Adipose tissue (tissue), 3 donors: ENCODE measurements around the gene ANKRD22. TPM values are rescaled to one million over a fixed set of nuclear protein-coding genes. Genes with fewer than 3 reads are reported as not detected.
"Not testable (repeated sequence)": the region's sequence is repeated elsewhere in the genome, so short reads cannot be mapped to it uniquely, and the experiment has no call there.

Source experiments
- H3K27ac ChIP-seq: one replicate; pipeline ENCODE4 v1.5.1; 2013; ENCODE audit warnings: low read depth, low read length
- WGBS, 3 donors: extraction: QIAGEN DNeasy Blood & Tissue Kit; methylation state at CpG; one replicate each; pipeline ENCODE4 v1.1.7; 2013; 5-methylcytosine and 5-hydroxymethylcytosine counted together
- polyA plus RNA-seq, 3 donors: library from polyadenylated mRNA; stranded (reverse); fragments of 200-250 nt; gene quantifications; one replicate each; pipeline ENCODE4 v1.2.3, GENCODE V29; 2013
- donor health status: healthy with polysubstance abuse.
- donor health status: Bipolar disorder and iron deficiency.
- donor health status: healthy.

ANKRD22 gene
- polyA plus RNA-seq, 3 donors: 1.0 to 14.7 (median 3.2) TPM

DNA sequence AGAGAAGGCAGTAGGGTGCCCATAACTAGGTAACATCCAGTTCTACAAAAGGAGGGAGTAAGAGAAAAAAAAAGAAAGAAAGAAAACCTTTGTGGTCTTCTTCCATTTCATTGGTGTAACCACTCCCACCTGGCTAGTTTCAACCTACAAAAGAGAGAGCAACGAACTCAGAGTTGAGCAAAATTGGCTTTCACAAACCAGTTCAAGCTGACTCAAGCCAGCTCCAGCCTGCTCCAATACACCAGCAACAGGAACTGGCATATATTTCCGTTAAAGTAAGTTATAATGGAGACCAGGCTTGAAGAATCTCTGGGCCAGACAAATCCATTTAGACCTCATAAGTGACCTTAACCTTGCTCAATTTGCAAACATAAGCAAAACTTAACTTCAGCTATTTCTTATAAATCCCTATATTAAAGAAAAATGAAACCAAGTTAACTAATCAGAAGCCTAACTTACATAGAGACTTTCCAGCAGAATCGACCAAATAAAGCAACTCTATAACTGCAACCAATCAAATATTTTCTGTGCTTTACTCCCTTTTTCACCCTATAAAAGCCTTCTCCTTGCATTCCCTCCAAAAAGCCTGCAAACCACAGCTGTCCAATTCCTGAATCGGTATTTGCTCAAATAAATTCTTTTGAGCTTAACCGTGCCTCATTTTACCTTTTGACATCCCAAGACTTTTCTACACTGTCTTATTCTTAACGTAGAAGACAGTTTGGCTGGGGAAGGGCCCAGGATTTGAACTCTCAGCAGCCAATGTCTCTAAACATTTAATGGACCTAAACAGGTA lies 10.1 kb downstream of the ANKRD22 start:
- H3K27ac ChIP-seq: no peak overlapping the region
- WGBS, 3 donors: 68 to 88% (median 76%) methylated on average over 6 of the region's 6 CpGs

DNA sequence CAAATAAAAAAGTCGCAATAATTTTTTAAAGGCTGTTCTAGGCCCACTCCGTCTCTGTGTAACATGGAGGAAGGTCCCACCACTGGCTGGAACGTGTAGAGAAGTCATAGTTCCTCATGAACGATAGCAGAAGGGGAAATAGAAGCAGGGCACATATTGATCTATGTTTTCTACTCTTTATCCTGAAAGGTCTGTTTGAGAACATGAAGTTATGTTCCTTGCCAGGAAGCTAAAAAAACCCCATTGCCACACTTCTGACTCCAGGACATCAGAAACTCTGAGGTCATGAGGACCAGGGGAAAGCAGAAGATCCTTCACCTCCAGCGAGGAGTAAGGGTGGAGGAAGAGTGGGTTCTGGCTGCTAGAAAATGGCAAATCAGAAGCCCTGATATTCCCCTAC lies 10.8 kb downstream of the ANKRD22 start:
- WGBS, 3 donors: 67 to 71% (median 69%) methylated on average over 5 of the region's 5 CpGs
- H3K27ac ChIP-seq: no peak overlapping the region

DNA sequence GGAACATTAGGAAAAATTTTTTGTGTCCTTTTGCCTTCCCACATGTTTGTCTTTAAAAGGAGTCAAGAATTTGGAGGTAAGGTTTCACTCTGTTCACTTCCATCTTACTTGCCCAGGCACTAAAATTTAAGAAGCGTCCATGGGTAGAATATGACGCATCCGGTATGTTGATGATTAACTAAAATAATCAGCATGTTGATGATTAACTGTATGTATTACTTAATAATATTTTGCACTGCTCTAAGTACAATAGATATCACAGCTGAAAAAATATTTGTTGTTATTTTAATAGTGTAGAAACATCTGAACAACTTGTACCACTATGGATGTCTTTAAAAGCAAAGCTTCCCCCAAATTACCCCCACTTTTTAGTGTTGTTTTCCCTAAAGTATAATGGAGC lies 11.5 kb downstream of the ANKRD22 start:
- 27 to 96% (median 89%) methylated on average over 3 of the region's 3 CpGs for WGBS, 3 donors
- H3K27ac ChIP-seq: no peak overlapping the region

DNA sequence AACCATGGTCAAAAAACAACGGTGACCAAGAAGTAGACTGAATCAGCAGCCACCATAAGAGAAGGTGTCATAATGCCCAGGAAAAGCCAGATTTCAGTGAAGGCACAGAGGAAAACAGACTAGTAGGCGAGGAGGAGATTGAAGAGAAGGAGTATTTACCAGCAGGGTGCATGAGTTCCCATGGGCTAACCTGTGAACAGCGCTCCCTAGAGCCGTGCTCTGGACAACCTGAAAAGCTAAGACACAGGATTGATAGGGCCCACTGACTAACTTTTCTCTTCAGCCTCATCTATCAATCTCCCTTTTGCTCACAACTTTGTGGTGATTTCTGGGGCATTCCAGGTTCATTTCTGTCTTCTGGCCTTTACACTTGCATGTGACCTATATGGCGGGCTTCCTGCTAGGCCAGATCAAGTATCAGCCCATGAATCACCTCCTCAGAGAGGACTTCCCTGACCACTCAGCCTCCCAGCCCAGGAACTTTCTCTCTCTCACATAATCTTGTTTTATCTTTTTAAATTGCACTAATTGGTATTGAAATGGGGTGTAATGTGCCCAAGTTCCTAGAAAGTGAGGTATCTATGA lies 12.8 kb downstream of the ANKRD22 start:
- WGBS, 3 donors: 94 to 96% (median 95%) methylated on average over 5 of the region's 5 CpGs
- no peak overlapping the region for H3K27ac ChIP-seq

DNA sequence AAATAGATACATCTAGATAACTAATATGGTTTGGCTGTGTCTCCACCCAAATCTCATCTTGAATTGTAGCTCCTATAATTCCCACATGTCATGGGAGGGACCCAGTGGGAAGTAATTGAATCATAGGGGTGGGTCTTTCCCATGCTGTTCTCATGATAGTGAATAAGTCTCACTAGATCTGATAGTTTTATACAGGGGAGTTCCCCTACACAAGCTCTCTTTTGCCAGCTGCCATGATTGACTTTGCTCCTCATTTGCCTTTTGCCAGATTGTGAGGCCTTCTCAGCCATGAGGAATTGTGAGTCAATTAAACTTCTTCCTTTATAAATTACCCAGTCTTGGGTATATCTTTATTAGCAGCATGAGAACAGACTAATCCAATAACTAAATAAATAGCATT lies 14.0 kb downstream of the ANKRD22 start:
- not testable (repeated sequence) for H3K27ac ChIP-seq

DNA sequence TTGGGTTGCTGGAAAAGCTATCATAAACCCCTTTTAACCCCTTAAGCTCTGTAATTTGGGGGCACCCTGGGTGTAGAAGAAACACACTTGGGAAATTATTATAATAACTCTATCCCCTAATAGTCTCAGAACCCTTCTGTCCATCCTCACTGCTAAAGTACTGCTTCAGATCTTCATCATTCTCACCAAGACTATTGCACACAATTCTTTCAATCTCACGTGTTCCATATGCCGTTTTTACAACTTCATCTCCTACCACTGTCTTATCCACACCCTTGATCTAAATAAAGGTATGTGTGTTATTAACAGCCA lies 15.8 kb downstream of the ANKRD22 start:
- WGBS, 3 donors: 15 to 26% (median 16%) methylated on average over 2 of the region's 2 CpGs
- H3K27ac ChIP-seq: no peak overlapping the region

DNA sequence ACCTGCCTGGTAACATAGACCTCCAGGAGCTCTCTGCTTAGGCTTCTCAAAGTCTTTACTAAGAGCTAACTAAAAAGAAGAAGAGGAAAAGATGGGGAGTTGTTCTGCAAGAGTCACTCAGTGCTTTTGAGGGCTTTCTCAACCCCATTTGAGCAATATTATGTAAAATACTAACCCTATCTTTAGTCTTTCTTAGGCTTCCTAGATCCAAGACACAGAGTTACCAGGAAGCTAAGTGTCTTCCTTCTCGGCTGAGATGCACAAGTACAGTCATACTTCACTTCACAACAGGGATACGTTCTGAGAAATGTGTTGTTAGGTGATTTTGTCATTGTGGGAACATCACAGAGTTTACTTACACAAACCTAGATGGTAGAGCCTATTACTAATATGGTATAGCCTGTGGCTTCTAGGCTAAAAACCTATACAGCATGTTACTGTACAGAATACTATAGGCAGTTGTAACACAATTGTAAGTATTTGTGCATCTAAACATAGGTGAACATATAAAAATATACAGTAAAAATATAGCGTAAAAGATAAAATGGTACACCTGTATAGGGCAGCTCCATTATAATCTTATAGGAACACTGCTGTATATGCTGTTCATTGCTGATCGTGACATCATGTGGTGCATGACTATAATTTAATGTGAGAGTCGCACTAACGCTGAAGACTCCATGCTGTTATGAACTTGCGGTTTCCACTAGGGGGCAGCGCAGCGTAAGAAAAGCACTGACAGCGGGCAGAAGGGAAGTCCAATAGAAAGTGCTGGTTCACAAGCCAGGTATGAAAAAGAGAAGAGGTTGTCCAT lies 16.3 kb downstream of the ANKRD22 start:
- 11 to 18% (median 15%) methylated on average over 10 of the region's 10 CpGs for WGBS, 3 donors
- H3K27ac ChIP-seq: no peak overlapping the region

DNA sequence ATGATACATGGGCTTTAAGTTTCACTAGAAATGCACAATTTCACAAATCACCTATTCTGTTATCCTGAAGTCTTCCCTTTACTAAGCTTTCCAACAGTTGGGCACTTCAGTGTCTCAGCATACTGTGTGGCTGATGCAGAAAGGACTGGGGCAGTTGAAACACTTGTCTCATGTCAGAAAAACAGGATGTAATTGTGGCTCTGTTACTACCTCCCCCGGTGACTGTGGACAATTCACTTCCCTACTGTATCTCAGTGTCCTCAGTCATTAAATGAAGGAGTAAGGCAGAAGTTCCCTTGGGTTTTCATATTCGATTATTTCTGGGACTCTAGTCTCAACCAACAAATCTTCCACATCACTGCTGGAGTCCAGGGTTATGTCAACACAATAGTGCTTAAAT lies 17.9 kb downstream of the ANKRD22 start:
- H3K27ac ChIP-seq: no peak overlapping the region
- 24 to 57% (median 38%) methylated on average over 2 of the region's 2 CpGs for WGBS, 3 donors

DNA sequence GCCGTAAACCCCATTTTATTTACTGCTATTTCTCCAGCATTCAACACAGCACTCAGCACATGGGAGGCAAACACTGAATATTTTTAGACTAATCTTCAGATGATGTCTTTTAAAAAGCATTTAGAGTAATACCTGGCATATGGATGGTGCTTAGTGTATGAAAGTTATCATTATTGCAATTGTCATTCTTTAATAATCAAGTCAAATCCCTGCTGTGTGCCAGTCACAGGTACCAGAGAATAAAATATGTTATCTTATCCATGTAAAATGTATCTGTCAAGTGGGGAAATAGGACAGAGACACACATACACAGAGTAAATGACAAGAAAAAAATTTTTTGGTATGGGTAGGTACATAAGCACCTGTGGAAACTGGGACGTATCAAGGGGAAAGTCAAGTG lies 18.5 kb downstream of the ANKRD22 start:
- no peak overlapping the region for H3K27ac ChIP-seq
- 89 to 93% (median 91%) methylated on average over 2 of the region's 2 CpGs for WGBS, 3 donors

DNA sequence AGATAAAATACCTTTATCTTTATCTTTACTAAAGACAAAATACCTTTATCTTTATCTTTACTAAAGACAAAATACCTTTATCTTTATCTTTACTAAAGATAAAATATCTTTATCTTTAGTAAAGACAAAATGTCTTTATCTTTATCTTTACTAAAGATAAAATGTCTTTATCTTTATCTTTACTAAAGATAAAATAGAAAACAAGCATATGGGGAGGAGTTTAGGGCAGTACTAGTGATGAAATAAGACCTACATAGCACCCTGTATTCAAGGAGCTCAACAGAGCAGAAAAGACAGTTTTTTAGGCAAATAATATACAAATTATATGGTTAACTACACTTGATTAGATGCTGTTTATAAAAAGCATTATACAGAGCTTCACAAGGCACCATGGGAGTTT lies 19.3 kb downstream of the ANKRD22 start:
- no peak overlapping the region for H3K27ac ChIP-seq

DNA sequence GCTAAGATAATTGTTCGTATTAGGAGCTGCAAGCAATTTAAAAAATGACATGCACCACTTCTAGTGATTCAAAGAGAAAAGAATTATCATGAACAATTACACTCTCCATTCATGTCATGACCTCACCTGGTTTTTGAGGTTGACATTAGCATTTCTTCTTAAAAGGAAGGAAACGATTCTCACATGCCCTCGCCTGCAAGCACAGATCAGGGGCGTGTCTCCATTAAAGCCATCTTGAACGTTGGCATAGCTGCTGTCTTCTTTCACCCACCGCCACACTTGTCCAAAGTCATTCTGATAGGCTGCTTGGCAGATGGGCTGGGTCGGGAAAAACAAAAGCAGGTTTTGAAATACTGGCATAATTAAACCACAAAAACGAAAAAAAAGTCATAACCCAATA lies 19.9 kb downstream of the ANKRD22 start:
- 69 to 82% (median 78%) methylated on average over 8 of the region's 8 CpGs for WGBS, 3 donors

DNA sequence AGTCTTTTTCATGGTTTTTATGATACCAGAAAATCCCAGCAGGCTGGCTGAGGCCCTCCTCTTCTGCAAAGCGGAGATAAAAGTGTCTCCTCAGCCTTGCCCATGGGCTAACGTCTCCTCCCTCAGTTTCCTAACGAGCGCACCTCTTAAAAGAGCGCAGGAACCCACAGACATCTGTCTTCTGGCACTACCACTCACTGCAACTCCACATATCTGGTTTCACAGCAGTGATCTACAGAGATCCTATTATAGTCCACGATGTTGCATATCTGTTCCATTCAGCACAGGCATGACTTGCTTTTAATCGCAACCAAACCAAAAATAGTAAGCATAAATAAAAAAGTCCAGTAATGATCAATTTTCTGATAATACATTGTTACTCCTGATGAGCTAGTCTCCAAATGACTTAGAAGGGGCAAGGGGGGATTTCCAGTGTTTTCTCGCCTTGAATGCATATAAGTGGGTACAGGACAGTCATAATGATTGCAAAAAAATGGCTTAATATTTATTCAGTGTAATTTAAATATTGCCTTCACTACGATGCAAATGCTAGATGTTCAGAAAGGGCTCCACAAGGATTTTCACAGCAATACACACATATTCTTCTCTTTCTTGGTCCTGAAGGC lies 20.9 kb downstream of the ANKRD22 start:
- no peak overlapping the region for H3K27ac ChIP-seq
- WGBS, 3 donors: 81 to 91% (median 91%) methylated on average over 9 of the region's 9 CpGs

More for the DNA sequence above, 19.9 kb downstream of the ANKRD22 start:
- H3K27ac ChIP-seq: no peak overlapping the region

DNA sequence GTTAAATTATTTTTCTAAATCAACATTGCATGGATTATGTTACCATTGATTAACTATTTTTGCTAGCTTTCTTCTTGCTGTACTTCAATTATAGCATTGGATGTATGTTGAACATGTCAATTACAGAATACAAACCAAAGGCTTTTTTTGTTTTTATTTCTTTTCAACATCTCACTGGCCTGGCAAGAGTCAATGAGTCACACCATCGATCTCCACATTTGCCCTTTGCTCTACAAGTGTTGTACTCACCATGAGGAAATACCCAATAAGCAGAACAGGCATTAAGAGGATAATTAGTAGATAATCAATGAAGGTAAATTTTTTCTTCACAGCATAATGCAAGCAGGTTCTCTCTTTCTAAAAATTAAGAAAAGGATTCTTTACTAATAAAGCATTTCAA lies 23.3 kb downstream of the ANKRD22 start:
- no peak overlapping the region for H3K27ac ChIP-seq
- 35 to 75% (median 65%) methylated on average over 1 of the region's 1 CpG for WGBS, 3 donors

DNA sequence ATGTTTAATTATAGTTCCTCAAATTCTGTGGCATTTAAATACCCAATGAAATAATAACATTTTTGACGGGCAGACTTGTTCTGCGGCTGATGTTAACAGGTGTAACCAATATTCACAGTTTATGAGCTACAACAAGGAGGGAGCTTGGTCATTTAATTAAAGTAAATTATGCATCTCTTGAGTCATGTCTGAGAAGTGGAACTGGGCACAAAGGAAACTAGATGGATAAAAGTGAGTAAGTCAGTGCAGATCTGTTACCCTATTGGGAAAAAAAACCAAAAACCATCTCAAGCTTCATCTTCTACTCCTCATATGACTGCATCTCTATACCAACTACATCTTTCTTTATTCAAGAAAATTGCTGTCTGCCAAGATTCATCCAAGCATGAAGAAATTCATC lies 24.0 kb downstream of the ANKRD22 start:
- no peak overlapping the region for H3K27ac ChIP-seq
- 92 to 99% (median 96%) methylated on average over 2 of the region's 2 CpGs for WGBS, 3 donors

DNA sequence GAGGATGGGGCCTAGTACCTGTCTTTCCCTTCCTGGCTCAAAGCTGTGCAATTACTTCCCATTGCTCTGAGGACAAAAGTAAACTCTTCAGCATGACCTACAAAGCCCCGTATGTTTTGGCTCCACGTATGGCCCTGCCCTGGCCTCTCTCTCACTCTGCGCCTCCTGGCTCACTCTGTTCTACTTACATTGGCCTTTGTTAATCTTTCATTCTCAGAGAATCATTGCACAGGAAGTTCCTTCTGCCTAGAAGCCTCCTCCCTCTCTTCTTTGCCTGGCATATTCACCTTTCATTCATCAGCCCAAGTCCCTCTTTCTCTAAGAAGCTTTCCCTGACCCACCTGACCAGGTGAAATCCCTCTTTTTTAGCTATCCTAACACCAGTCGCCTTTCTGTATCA lies 25.3 kb downstream of the ANKRD22 start:
- WGBS, 3 donors: 70 to 87% (median 87%) methylated on average over 4 of the region's 4 CpGs
- no peak overlapping the region for H3K27ac ChIP-seq

DNA sequence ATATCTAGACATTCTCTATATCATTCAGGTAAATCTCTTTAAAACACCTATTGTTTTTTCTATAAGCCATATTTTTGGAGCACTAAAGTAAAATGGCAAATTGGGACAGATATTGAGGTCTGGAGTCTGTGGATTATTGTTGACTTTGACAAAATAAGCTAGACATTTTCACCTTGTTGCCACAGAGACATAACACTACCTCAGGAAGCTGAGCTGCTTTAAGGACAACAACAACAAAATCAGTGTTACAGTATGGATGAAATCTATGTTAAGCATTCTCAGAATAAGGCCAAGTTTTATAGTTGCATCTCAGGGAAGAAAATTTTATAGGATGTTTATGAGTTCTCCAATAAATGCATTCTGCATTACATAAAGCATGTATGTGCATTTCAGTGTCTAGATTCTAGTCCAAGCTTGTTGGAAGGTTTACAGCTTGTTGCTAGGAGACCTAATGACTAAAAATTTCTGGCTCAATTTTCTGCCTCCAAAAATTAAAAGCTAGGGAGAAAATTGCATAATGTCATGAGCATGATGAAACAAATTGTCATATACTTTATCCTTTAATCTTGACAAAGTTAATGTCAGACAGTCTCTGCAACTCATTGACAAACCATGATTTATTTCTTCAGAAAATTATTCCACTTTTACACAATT lies 30.8 kb downstream of the ANKRD22 start:
- no peak overlapping the region for H3K27ac ChIP-seq

DNA sequence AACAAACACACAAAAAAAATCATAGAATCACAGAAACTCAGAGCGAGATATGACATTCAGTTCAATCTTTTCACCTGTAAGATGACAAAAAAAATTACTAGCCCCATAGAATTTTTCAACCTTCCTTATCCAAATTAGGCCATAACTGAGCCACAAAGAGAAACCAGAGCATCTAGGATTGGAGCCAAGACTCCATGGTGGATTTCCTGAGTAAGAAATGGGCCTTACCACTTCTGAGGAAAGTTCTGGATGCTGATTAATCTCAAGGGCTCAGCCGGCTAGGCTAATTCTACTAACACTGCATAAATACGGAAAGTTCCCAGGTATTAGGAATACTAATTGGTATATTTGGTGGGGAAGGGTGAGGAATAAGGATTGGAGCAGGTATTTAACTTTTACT lies 32.4 kb downstream of the ANKRD22 start:
- 75 to 88% (median 79%) methylated on average over 3 of the region's 3 CpGs for WGBS, 3 donors
- no peak overlapping the region for H3K27ac ChIP-seq

DNA sequence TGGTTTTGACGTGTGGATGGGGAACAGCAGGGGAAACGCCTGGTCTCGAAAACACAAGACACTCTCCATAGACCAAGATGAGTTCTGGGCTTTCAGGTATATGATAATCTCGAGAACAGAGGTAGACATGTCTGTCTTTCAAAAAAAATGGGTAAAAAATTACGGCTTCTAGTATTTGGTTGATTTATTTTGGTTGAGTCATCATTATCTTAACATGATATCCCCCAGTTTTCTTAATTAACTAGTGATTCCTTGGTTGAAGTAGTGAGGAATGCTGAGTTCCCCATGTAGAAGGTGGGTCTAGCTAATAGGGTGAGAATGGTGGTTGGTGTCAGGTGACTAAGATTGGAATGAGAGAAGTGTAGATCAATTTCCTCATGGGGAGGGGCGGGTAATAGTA lies 38.4 kb downstream of the ANKRD22 start:
- 88 to 92% (median 91%) methylated on average over 6 of the region's 6 CpGs for WGBS, 3 donors
- no peak overlapping the region for H3K27ac ChIP-seq
